ENCODE measurements around the gene ZNF705A. TPM values are rescaled to one million over a fixed set of nuclear protein-coding genes. Genes with fewer than 3 reads are reported as not detected.
"Not testable (repeated sequence)": the region's sequence is repeated elsewhere in the genome, so short reads cannot be mapped to it uniquely, and the experiment has no call there.

The ZNF705A gene
- total RNA-seq, 1 donor from 2014 or later, result not detected

DNA sequence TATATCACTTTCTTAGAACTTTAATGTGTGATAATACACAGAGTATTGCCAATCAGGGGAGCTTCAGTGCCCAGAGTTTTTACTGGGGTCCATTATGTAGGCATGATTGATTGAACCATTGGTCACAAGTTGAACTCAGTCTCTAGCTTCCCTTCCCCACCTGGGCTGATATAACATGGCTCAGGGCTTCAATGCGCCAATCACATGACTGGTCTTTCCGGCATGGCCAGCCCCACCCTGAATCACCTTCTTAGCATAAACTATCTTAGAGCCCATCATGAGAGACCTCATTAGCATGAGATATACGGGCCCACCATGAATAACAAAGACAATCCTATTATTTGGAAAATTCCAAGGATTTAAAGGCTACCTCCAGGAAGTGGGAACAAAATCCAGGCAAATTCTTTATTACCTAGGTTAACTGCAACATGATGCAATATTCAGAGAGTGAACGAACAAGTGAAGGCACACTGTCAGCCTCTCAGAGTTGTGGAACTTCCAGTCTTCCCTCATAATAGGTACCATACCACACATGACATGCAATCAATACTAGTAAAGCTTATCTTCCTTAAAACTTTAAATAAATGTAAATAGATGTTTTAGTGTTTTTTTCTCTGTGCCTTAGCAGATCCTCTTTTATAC is 36.6 kb upstream of the ZNF705A start:
- TF ChIP-seq, protein P1, sequence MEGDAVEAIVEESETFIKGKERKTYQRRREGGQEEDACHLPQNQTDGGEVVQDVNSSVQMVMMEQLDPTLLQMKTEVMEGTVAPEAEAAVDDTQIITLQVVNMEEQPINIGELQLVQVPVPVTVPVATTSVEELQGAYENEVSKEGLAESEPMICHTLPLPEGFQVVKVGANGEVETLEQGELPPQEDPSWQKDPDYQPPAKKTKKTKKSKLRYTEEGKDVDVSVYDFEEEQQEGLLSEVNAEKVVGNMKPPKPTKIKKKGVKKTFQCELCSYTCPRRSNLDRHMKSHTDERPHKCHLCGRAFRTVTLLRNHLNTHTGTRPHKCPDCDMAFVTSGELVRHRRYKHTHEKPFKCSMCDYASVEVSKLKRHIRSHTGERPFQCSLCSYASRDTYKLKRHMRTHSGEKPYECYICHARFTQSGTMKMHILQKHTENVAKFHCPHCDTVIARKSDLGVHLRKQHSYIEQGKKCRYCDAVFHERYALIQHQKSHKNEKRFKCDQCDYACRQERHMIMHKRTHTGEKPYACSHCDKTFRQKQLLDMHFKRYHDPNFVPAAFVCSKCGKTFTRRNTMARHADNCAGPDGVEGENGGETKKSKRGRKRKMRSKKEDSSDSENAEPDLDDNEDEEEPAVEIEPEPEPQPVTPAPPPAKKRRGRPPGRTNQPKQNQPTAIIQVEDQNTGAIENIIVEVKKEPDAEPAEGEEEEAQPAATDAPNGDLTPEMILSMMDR (IDR thresholded peaks at IDR 0.05; ENCODE audit: insufficient read depth, low read depth, low read length), result no peak
- no peak overlapping the region for H3K27ac Mint-ChIP-seq (ENCODE audit: unreplicated experiment)
- H3K9me3 ChIP-seq (ENCODE audit: insufficient read depth, low read depth, low read length), result no peaks in the 10 kb centered on the region
- no peaks in the 10 kb centered on the region for H3K27me3 ChIP-seq (ENCODE audit: insufficient read depth, low read length)
- H3K4me3 ChIP-seq (ENCODE audit: insufficient read depth, low read depth, low read length), result no peak overlapping the region
- no peak for DNase-seq (ENCODE audit: low read depth)
- H3K36me3 Mint-ChIP-seq (ENCODE audit: low read depth, unreplicated experiment), result peaks cover 1% of the 10 kb centered on the region
- H2AFZ ChIP-seq (ENCODE audit: low read depth, low read length), result no peak overlapping the region
- no peaks in the 10 kb centered on the region for H3K4me1 Mint-ChIP-seq (ENCODE audit: low read depth, unreplicated experiment)
- no peaks in the 10 kb centered on the region for H3K79me2 ChIP-seq (ENCODE audit: insufficient read depth, low read length)
- H3K9me3 Mint-ChIP-seq (ENCODE audit: unreplicated experiment), result no peaks in the 10 kb centered on the region
- no peaks in the 10 kb centered on the region for H3K36me3 ChIP-seq (ENCODE audit: insufficient read depth, low read length)
- no peak overlapping the region for H3K4me2 ChIP-seq (ENCODE audit: low read length)
- H3K4me3 Mint-ChIP-seq (ENCODE audit: unreplicated experiment), result no peak overlapping the region
- H3K4me1 ChIP-seq (ENCODE audit: insufficient read depth, low read length), result no peaks in the 10 kb centered on the region
- H3K27me3 Mint-ChIP-seq (ENCODE audit: low read depth, unreplicated experiment), result no peaks in the 10 kb centered on the region
- H4K20me1 ChIP-seq (ENCODE audit: insufficient read depth, low read length), result no peaks in the 10 kb centered on the region
- H3K9ac ChIP-seq (ENCODE audit: low read length), result no peak overlapping the region
- H3K27ac ChIP-seq (ENCODE audit: low read depth, low read length), result no peak overlapping the region
- FAIRE-seq, result no peak

- Histone ChIP-seq H3K4me1 (ENCODE audit: insufficient read depth, low read length) (no peaks in the 10 kb centered on the region), H3K27ac (ENCODE audit: low read depth, low read length) (no peak within 1 kb of the TSS), H2AFZ (ENCODE audit: low read depth, low read length) (no peak within 1 kb of the TSS), H3K4me3 (ENCODE audit: insufficient read depth, low read depth, low read length) (no peak within 1 kb of the TSS), H3K4me2 (ENCODE audit: low read length) (no peak within 1 kb of the TSS), H3K79me2 (ENCODE audit: insufficient read depth, low read length) (no peaks in the 10 kb centered on the region), H3K27me3 (ENCODE audit: insufficient read depth, low read length) (no peaks in the 10 kb centered on the region), H3K36me3 (ENCODE audit: insufficient read depth, low read length) (no peaks in the 10 kb centered on the region), H3K9ac (ENCODE audit: low read length) (no peak within 1 kb of the TSS), H3K9me3 (ENCODE audit: insufficient read depth, low read depth, low read length) (no peaks in the 10 kb centered on the region), H4K20me1 (ENCODE audit: insufficient read depth, low read length) (no peaks in the 10 kb centered on the region)
- no peak for DNase-seq (ENCODE audit: low read depth)
- TF ChIP-seq, protein P1 (IDR thresholded peaks at IDR 0.05; ENCODE audit: insufficient read depth, low read depth, low read length), result no peak
- TF ChIP-seq EZH2 (IDR thresholded peaks at IDR 0.05; ENCODE audit: insufficient read depth, low read length), result no peak
- Mint-ChIP-seq H3K4me1 (ENCODE audit: low read depth, unreplicated experiment) (no peaks in the 10 kb centered on the region), H3K27me3 (ENCODE audit: low read depth, unreplicated experiment) (no peaks in the 10 kb centered on the region), H3K9me3 (ENCODE audit: unreplicated experiment) (no peaks in the 10 kb centered on the region), H3K4me3 (ENCODE audit: unreplicated experiment) (no peak within 1 kb of the TSS), H3K36me3 (ENCODE audit: low read depth, unreplicated experiment) (peaks cover 1% of the 10 kb centered on the region), H3K27ac (ENCODE audit: unreplicated experiment) (no peak within 1 kb of the TSS)
- no peak for FAIRE-seq
Observed at GRCh38 chr12:8123124-8123912, 33.5 kb upstream of the ZNF705A start, which contains the start of gene CLEC4A. TSS of gene CLEC4A (plus strand) at chr12:8123617. CDS start at chr12:8123879, 262 bp downstream.

DNA sequence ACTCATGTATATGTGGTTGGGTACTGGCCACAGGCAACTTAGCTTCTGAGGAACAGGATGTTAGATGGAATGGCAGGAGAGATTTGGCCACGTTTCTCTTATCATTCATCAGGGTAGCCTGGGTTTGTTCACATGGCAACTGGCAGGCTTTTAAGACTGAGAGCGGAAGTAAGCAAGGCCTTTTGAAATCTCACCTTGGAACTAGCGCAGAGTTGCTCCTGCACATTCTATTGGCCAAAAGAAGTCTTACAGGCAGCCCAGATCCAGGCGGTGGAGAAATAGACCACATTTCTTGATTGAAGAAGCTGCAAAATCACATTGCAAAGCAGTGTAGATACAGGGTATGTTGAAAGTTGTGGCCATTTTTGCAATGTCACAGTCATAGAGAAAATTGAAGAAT is 29.7 kb upstream of the ZNF705A start:
- Histone ChIP-seq H3K4me1 (ENCODE audit: insufficient read depth, low read length) (no peaks in the 10 kb centered on the region), H3K27ac (ENCODE audit: low read depth, low read length) (no peak overlapping the region), H3K9me3 (ENCODE audit: insufficient read depth, low read depth, low read length) (no peaks in the 10 kb centered on the region), H3K4me3 (ENCODE audit: insufficient read depth, low read depth, low read length) (no peak overlapping the region), H3K36me3 (ENCODE audit: insufficient read depth, low read length) (no peaks in the 10 kb centered on the region), H3K4me2 (ENCODE audit: low read length) (no peak overlapping the region), H3K27me3 (ENCODE audit: insufficient read depth, low read length) (no peaks in the 10 kb centered on the region), H3K9ac (ENCODE audit: low read length) (no peak overlapping the region), H2AFZ (ENCODE audit: low read depth, low read length) (no peak overlapping the region), H3K79me2 (ENCODE audit: insufficient read depth, low read length) (no peaks in the 10 kb centered on the region), H4K20me1 (ENCODE audit: insufficient read depth, low read length) (no peaks in the 10 kb centered on the region)
- no peaks in the 10 kb centered on the region for H3K9me3 Mint-ChIP-seq (ENCODE audit: unreplicated experiment)
- no peaks in the 10 kb centered on the region for H3K4me1 Mint-ChIP-seq (ENCODE audit: low read depth, unreplicated experiment)
- no peak for FAIRE-seq
- TF ChIP-seq EZH2 (IDR thresholded peaks at IDR 0.05; ENCODE audit: insufficient read depth, low read length), result no peak
- TF ChIP-seq, protein P1 (IDR thresholded peaks at IDR 0.05; ENCODE audit: insufficient read depth, low read depth, low read length), result no peak
- H3K36me3 Mint-ChIP-seq (ENCODE audit: low read depth, unreplicated experiment), result peaks cover 3% of the 10 kb centered on the region
- no peak overlapping the region for H3K27ac Mint-ChIP-seq (ENCODE audit: unreplicated experiment)
- no peak overlapping the region for H3K4me3 Mint-ChIP-seq (ENCODE audit: unreplicated experiment)
- no peaks in the 10 kb centered on the region for H3K27me3 Mint-ChIP-seq (ENCODE audit: low read depth, unreplicated experiment)
- no peak for DNase-seq (ENCODE audit: low read depth)

DNA sequence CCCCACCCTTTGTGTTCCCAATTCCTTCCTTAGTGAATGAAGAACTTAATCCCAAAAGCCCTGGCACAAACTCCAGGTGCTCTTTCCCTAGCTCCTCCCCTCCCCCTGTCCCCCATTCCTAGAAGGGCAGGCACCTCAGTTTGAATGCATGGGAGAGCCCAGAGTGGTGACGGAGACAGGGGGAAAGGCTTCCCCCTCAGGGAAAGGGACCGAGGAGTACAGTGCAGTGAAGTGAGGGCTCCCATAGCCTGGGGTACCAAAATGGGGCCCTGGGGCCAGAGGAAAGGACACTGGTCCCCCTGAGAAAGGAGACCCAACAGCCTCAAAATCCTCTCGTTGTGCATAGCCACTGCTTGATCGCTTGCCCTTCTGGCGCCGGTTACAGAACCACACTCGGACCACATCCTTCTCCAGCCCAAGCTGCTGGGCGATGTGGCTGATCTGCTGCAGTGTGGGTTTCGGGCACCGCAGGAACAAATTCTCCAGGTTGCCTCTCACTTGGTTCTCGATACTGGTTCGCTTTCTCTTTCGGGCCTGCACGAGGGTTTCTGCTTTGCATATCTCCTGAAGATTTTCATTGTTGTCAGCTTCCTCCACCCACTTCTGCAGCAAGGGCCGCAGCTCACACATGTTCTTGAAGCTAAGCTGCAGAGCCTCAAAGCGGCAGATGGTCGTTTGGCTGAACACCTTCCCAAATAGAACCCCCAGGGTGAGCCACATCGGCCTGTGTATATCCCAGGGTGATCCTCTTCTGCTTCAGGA is 23.0 kb upstream of the ZNF705A start:
- H3K9me3 Mint-ChIP-seq (ENCODE audit: unreplicated experiment); H3K27me3 ChIP-seq (ENCODE audit: insufficient read depth, low read length); H4K20me1 ChIP-seq (ENCODE audit: insufficient read depth, low read length); H3K4me2 ChIP-seq (ENCODE audit: low read length); H3K27me3 Mint-ChIP-seq (ENCODE audit: low read depth, unreplicated experiment); FAIRE-seq; H3K27ac ChIP-seq (ENCODE audit: low read depth, low read length); H2AFZ ChIP-seq (ENCODE audit: low read depth, low read length); H3K36me3 Mint-ChIP-seq (ENCODE audit: low read depth, unreplicated experiment); H3K4me1 ChIP-seq (ENCODE audit: insufficient read depth, low read length); H3K36me3 ChIP-seq (ENCODE audit: insufficient read depth, low read length); H3K4me3 Mint-ChIP-seq (ENCODE audit: unreplicated experiment); H3K9ac ChIP-seq (ENCODE audit: low read length); H3K4me3 ChIP-seq (ENCODE audit: insufficient read depth, low read depth, low read length); H3K79me2 ChIP-seq (ENCODE audit: insufficient read depth, low read length); H3K27ac Mint-ChIP-seq (ENCODE audit: unreplicated experiment); H3K4me1 Mint-ChIP-seq (ENCODE audit: low read depth, unreplicated experiment); H3K9me3 ChIP-seq (ENCODE audit: insufficient read depth, low read depth, low read length); DNase-seq (ENCODE audit: low read depth): not testable (repeated sequence)

All from astrocyte (in vitro differentiated cells and primary cell).